K562 (cell line): ENCODE results near the gene KCNIP2. TPM values are rescaled to one million over a fixed set of nuclear protein-coding genes. Genes with fewer than 3 reads are reported as not detected.

Experiments used
- ATAC-seq: fragments of 200-7000 bp; cut with Tn5 transposase; 3 replicates; pipeline ENCODE4 v1.9.1; 2020; ENCODE audit warnings: moderate library complexity
- BruUV-seq: library from RNA; stranded (reverse); fragments of 400-500 nt; replicated peaks from 2 replicates; lab custom pipeline; 2021; lab: Mats Ljungman, UMichigan
- CTCF ChIA-PET: fragments of 300-600 bp; formaldehyde crosslinking; extraction: SDS; loops from one replicate; lab custom pipeline; 2021; ENCODE audit warnings: low intra/inter-chr PET ratio; lab: Yijun Ruan, JAX
- POLR2A ChIA-PET: fragments of 300-600, 350-650 bp; sonication (Branson Sonifier 250); formaldehyde crosslinking; extraction: SDS; loops from one replicate; lab custom pipeline; 2021; ENCODE audit warnings: antibody characterized with exemption, inconsistent platforms; lab: Yijun Ruan, JAX
- DNase-seq, 4 experiments: peaks; one replicate each; pipeline versions ENCODE4 v3.0.0 to v3.0.0-alpha.2; 2011 to 2018; ENCODE audit warnings: low spot score in 3 of 4, mixed read lengths in 3 of 4; ENCODE audit errors: extremely low read depth in 1 of 4
- FAIRE-seq: peaks from 2 replicates; lab custom pipeline; 2011; peaks lifted over from hg19 to GRCh38; lab: Jason Lieb, UNC
- H2AFZ ChIP-seq: 2 replicates; pipeline ENCODE4 v1.6.0; 2011; ENCODE audit warnings: low read depth, low read length, control low read depth, inconsistent platforms
- H3K27ac ChIP-seq: fragments of 200-600 bp; 3 replicates; pipeline ENCODE4 v1.8.0; 2011; ENCODE audit warnings: low read depth, mild to moderate bottlenecking, control low read depth, inconsistent platforms, low read length, moderate library complexity, mixed read lengths; ENCODE audit errors: extremely low read depth
- H3K27me3 ChIP-seq, 2 experiments: fragments of 300-600 bp in 1 of 2; 2 replicates in 1 of 2; 3 replicates in 1 of 2; pipeline versions ENCODE4 v1.6.0 to v1.8.0; 2011; ENCODE audit warnings: inconsistent platforms in 2 of 2, low read length in 2 of 2, mild to moderate bottlenecking in 1 of 2, mixed read lengths in 1 of 2, moderate library complexity in 1 of 2; ENCODE audit not compliant: control insufficient read depth in 2 of 2, insufficient read depth in 2 of 2
- H3K36me3 ChIP-seq: fragments of 300-600 bp; 3 replicates; pipeline ENCODE4 v1.8.0; 2011; ENCODE audit warnings: mild to moderate bottlenecking, low read length, inconsistent platforms; ENCODE audit not compliant: control insufficient read depth, insufficient read depth
- H3K4me1 ChIP-seq, 2 experiments: fragments of 200-600 bp in 1 of 2; replicated peaks in 1 of 2; 2 replicates in 1 of 2; 3 replicates in 1 of 2; pipeline versions ENCODE4 v1.5.1 to v1.8.0; 2011; ENCODE audit warnings: inconsistent platforms in 2 of 2, low read length in 2 of 2, mild to moderate bottlenecking in 1 of 2, mixed read lengths in 1 of 2, moderate library complexity in 1 of 2; ENCODE audit not compliant: control insufficient read depth in 2 of 2, insufficient read depth in 2 of 2
- H3K4me2 ChIP-seq: 2 replicates; pipeline ENCODE4 v1.6.1; 2011; ENCODE audit warnings: low read length, control low read depth, inconsistent platforms, mixed read lengths; ENCODE audit not compliant: insufficient read depth
- H3K4me3 ChIP-seq: fragments of 200-600 bp; sonication (generic), shearing (Covaris generic); 2 replicates; pipeline ENCODE4 v1.5.1; 2016; ENCODE audit warnings: control low read depth, inconsistent platforms
- H3K79me2 ChIP-seq: fragments of 200-600 bp; 3 replicates; pipeline ENCODE4 v1.8.0; 2011; ENCODE audit warnings: low read length, inconsistent platforms; ENCODE audit not compliant: control insufficient read depth, insufficient read depth
- H3K9ac ChIP-seq, 2 experiments: 2 replicates each; pipeline versions ENCODE4 v1.6.0 to v1.6.1; 2011; ENCODE audit warnings: low read depth in 2 of 2, low read length in 2 of 2, control low read depth in 1 of 2, inconsistent platforms in 1 of 2, mild to moderate bottlenecking in 1 of 2, mixed read lengths in 1 of 2; ENCODE audit not compliant: insufficient read depth in 1 of 2
- H3K9me1 ChIP-seq: one replicate; pipeline ENCODE4 v1.6.0; 2011; ENCODE audit warnings: inconsistent platforms, mild to moderate bottlenecking, low read length, moderate library complexity; ENCODE audit not compliant: control insufficient read depth, insufficient read depth
- H3K9me3 ChIP-seq: replicated peaks from 2 replicates; pipeline ENCODE4 v1.5.1; 2011; ENCODE audit warnings: low read depth, low read length, inconsistent platforms; ENCODE audit not compliant: control insufficient read depth, insufficient read depth
- H4K20me1 ChIP-seq: replicated peaks from 2 replicates; pipeline ENCODE4 v1.6.1; 2011; ENCODE audit warnings: low read length, inconsistent platforms, mixed read lengths; ENCODE audit not compliant: control insufficient read depth, insufficient read depth
- ARID2 ChIP-seq: fragments of 450-650 bp; IDR thresholded peaks from 2 replicates; pipeline ENCODE4 v1.6.1; 2017; ENCODE audit warnings: antibody characterized with exemption, mild to moderate bottlenecking
- CXXC5 ChIP-seq: fragments of 250-450 bp; sonication (Bioruptor Pico); IDR thresholded peaks from 2 replicates; pipeline ENCODE4 v1.8.0; 2022; ENCODE audit warnings: inconsistent platforms, mild to moderate bottlenecking, moderate library complexity
- DIDO1 ChIP-seq: fragments of 450-650 bp; IDR thresholded peaks from 2 replicates; pipeline ENCODE4 v1.6.1; 2016; ENCODE audit warnings: low read depth, missing biosample characterization, missing genetic modification characterization
- FOXK1 ChIP-seq: sonication (generic); formaldehyde crosslinking; IDR thresholded peaks from 2 replicates; pipeline ENCODE4 v1.8.0; 2022; ENCODE audit warnings: missing genetic modification reagents, mild to moderate bottlenecking, borderline replicate concordance
- HINFP ChIP-seq: fragments of 450-650 bp; conservative IDR thresholded peaks from 2 replicates; pipeline ENCODE4 v1.6.1; 2016; ENCODE audit warnings: missing genetic modification characterization, low read depth, mild to moderate bottlenecking, control low read depth, missing compliant biosample characterization
- JUNB ChIP-seq: fragments of 450-650 bp; formaldehyde crosslinking; conservative IDR thresholded peaks from 2 replicates; pipeline ENCODE4 v1.4.0; 2020; ENCODE audit warnings: mild to moderate bottlenecking
- LEF1 ChIP-seq: fragments of 450-650 bp; IDR thresholded peaks from 2 replicates; pipeline ENCODE4 v1.6.1; 2016; ENCODE audit warnings: mild to moderate bottlenecking
- MTA2 ChIP-seq: fragments of 450-650 bp; IDR thresholded peaks from 2 replicates; pipeline ENCODE4 v1.6.1; 2016; ENCODE audit warnings: low read depth
- MYC ChIP-seq, 2 experiments: fragments of 250-450 bp in 1 of 2; sonication (Bioruptor Pico) in 1 of 2; IDR thresholded peaks; 2 replicates each; pipeline versions ENCODE4 v1.5.1 to v1.6.1; 2012 to 2021; ENCODE audit warnings: low read depth in 2 of 2, borderline replicate concordance in 1 of 2, improper control_type of control experiment in 1 of 2, low read length in 1 of 2, mild to moderate bottlenecking in 1 of 2, moderate library complexity in 1 of 2
- PATZ1 ChIP-seq: fragments of 250-450 bp; sonication (Bioruptor Pico); IDR thresholded peaks from 2 replicates; pipeline ENCODE4 v1.5.0; 2020; ENCODE audit warnings: mild to moderate bottlenecking, borderline replicate concordance
- RHOXF2B ChIP-seq: fragments of 250-450 bp; sonication (Bioruptor Pico); conservative IDR thresholded peaks from 2 replicates; pipeline ENCODE4 v1.5.1; 2021
- ZBED1 ChIP-seq: IDR thresholded peaks from 2 replicates; pipeline ENCODE4 v1.6.1; 2014
- ZBTB26 ChIP-seq: fragments of 450-650 bp; formaldehyde crosslinking; IDR thresholded peaks from 2 replicates; pipeline ENCODE4 v1.4.0; 2022; ENCODE audit warnings: missing genetic modification characterization
- ZC3H8 ChIP-seq: fragments of 450-650 bp; IDR thresholded peaks from 2 replicates; pipeline ENCODE4 v1.6.1; 2017
- ZNF165 ChIP-seq: fragments of 250-450 bp; sonication (Bioruptor Pico); IDR thresholded peaks from 2 replicates; pipeline ENCODE4 v1.4.0; 2020; ENCODE audit warnings: borderline replicate concordance
- ZNF23 ChIP-seq: fragments of 250-450 bp; sonication (Bioruptor Pico); IDR thresholded peaks from 2 replicates; pipeline ENCODE4 v1.4.0; 2020; ENCODE audit warnings: mild to moderate bottlenecking
- ZNF408 ChIP-seq: fragments of 250-450 bp; sonication (Bioruptor Pico); IDR thresholded peaks from 2 replicates; pipeline ENCODE4 v1.4.0; 2020; ENCODE audit warnings: low read depth, mild to moderate bottlenecking, moderate library complexity
- WGBS: fragments of 100-300 bp; shearing (Covaris generic); methylation state at CpG from one replicate; pipeline ENCODE4 v1.1.6; 2016; ENCODE audit warnings: low coverage, mixed read lengths; ENCODE audit not compliant: insufficient coverage; ENCODE audit errors: missing lambda C conversion rate; 5-methylcytosine and 5-hydroxymethylcytosine counted together
- in situ Hi-C: fragments of 300-500 bp; cut with MboI; formaldehyde crosslinking; loops from 4 replicates; pipeline ENCODE4 v1.15.0; 2018; ENCODE audit warnings: inconsistent platforms, mixed read lengths
- intact Hi-C: fragments of 100-400 bp; cut with micrococcal nuclease; formaldehyde crosslinking; loops from 2 replicates; pipeline ENCODE4 v1.14.2; 2022
- polyA plus RNA-seq, 8 experiments: library from polyadenylated mRNA; depleted of rRNA in 4 of 8; stranded (reverse) in 5 of 8; unstranded in 3 of 8; fragments of >200 nt; fragmentation: Nextera tagmentation in 2 of 8; fragmentation: Illumina TruSeq in 1 of 8; extraction: Ambion mirVana in 2 of 8; extraction: Trizol in 1 of 8; gene quantifications; 2 replicates each; pipeline versions ENCODE4 v1.2.1 to v1.2.3, GENCODE V29; 2011 to 2014; ENCODE audit warnings: inconsistent platforms in 1 of 8, missing spikeins in 1 of 8
- total RNA-seq, 7 experiments: library from RNA; depleted of rRNA in 6 of 7; stranded (reverse); fragments of >200 nt in 6 of 7; fragmentation: Illumina TruSeq in 2 of 7; extraction: Trizol in 2 of 7; gene quantifications; 2 replicates each; pipeline versions ENCODE4 v1.2.1 to v1.2.3, GENCODE V29; 2011 to 2021; ENCODE audit warnings: low replicate concordance in 1 of 7

The KCNIP2 gene
- total and polyA plus RNA-seq, 9 of the 15 experiments (the other 6 are each of a cell fraction or from before 2014, with no cell fraction given) = 2.5 to 7.6 (median 4.1) TPM

- Histone ChIP-seq H3K27me3 (no peaks in the 10 kb centered on the region), H3K4me2 (no peak overlapping the region), H3K36me3 (peaks cover 16% of the 10 kb centered on the region; the same call in 2 of the 3 replicates), H4K20me1 (0 out of 2 replicates have a peak, but pooled peaks cover 12% of the 10 kb centered on the region), H3K9ac (peak overlapping the region in 1 of 2 experiments; percentile 62; a peak in 2 of 4 replicates), H2AFZ (no peak overlapping the region), H3K9me1 (peaks cover 9% of the 10 kb centered on the region), H3K27ac (no peak overlapping the region), H3K9me3 (no peaks in the 10 kb centered on the region), H3K4me1 (peaks cover 38 to 42% of the 10 kb centered on the region in 2 experiments), H3K4me3 (no peak overlapping the region), H3K79me2 (peaks cover 8% of the 10 kb centered on the region; the same call in 2 of the 3 replicates)
- 67% methylated on average over 1 of the region's 4 CpGs for WGBS
- ATAC-seq (no peak), FAIRE-seq (no peak), DNase-seq (peak; percentile 0 to 5 (median 4))
- POLR2A ChIA-PET = no interaction called here
- intact Hi-C loops = no loop called here
- no TSS peak for BruUV-seq
- in situ Hi-C loops = loop anchor here (25.0 kb wide), 4 partner anchors 530 to 780 kb away; partner anchors contain the start of genes ACTR1A, CUEDC2 and SUFU
- TF ChIP-seq ARID2 = no peak
- TF ChIP-seq PATZ1 (CRISPR knock-in tag) = no peak
- no peak for TF ChIP-seq JUNB (CRISPR knock-in tag)
- no peak for TF ChIP-seq ZC3H8
- TF ChIP-seq RHOXF2B = no peak
- no peak for TF ChIP-seq ZNF165 (CRISPR knock-in tag)
- TF ChIP-seq ZNF408 (CRISPR knock-in tag) = no peak
- TF ChIP-seq HINFP (tag) = no peak
- no peak for TF ChIP-seq ZBTB26
- TF ChIP-seq MYC (IDR thresholded peaks at IDR 0.05; ENCODE audit: low read depth, low read length) = no peak
- TF ChIP-seq MYC (CRISPR knock-in tag; IDR thresholded peaks at IDR 0.05; ENCODE audit: borderline replicate concordance, low read depth) = no peak
- no peak for TF ChIP-seq DIDO1 (tag)
- no peak for TF ChIP-seq MTA2
- TF ChIP-seq CXXC5 = no peak
- TF ChIP-seq FOXK1 (CRISPR knock-in tag) = no peak
- no peak for TF ChIP-seq ZNF23
- no peak for TF ChIP-seq LEF1
- TF ChIP-seq ZBED1 = no peak
- CTCF ChIA-PET = no interaction called here
Observed at GRCh38 chr10:101832325-101832771, 11.3 kb downstream of the KCNIP2 start.
